ENCODE measurements around the gene USP37.

USP37 gene

DNA sequence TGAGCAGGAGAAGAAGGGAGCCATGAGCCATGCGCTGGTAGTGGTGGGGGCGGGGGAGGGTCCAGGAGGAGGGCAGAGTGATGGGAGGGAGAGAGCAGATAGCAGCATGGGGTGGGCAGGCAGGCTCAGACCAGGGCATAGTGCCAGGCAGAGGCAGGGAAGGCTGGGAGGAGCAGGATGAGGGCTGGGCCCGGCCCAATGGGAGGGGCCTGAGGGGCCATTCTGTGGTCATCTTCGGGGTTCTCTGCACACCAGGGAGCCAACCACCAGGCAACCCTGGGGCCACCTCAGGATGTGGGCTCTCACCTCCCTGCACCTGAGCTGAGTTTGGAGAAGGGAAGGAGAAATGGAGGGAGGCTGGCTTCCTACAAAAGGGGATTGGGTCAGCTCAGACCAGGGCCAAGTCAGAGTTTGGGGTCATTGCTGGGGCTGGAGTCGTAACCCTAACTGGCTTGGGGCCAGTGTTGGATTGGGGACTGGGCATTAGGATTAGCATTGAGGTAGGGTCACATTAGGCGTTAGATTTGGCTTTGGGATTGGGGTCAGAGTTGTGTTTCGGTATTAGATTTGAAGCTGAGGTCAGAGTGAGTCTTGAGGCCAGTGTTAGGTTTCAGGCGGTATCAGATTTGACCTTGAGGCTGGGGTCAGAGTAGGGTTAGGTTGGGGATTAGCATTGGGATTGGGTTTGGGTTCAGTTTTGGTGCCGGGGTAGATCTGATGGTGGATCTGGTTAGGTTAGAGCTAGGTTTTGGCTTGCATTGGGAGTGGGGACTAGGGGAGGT, 138.0 kb downstream of the USP37 start:
- no peak overlapping the region for H3K9ac ChIP-seq (ENCODE audit: low read depth, low read length, poor library complexity, severe bottlenecking)
- no peak overlapping the region for H3K4me3 ChIP-seq (ENCODE audit: low read length, poor library complexity, severe bottlenecking)
- no peaks in the 10 kb centered on the region for H3K79me2 ChIP-seq (ENCODE audit: insufficient read depth, low read length)
- no peak overlapping the region for H3K4me2 ChIP-seq (ENCODE audit: low read depth, low read length, poor library complexity, severe bottlenecking)
- H4K20me1 ChIP-seq (ENCODE audit: insufficient read depth, low read length, poor library complexity, severe bottlenecking): no peaks in the 10 kb centered on the region
- no peaks in the 10 kb centered on the region for H3K36me3 ChIP-seq (ENCODE audit: insufficient read depth, low read length)
- no peaks in the 10 kb centered on the region for H3K9me2 ChIP-seq (replicated peaks; ENCODE audit: low read depth, low read length)
- peaks cover 3% of the 10 kb centered on the region for H3K4me1 ChIP-seq (ENCODE audit: insufficient read depth, low read length, poor library complexity, severe bottlenecking)
- H3K9me3 ChIP-seq (ENCODE audit: insufficient read depth, low read depth, low read length): no peaks in the 10 kb centered on the region
- H3K27me3 ChIP-seq (ENCODE audit: insufficient read depth, low read length, poor library complexity, severe bottlenecking): no peaks in the 10 kb centered on the region
- no peak overlapping the region for H2AFZ ChIP-seq (ENCODE audit: low read length)
- H3F3A ChIP-seq (ENCODE audit: low read depth): no peaks in the 10 kb centered on the region
- no peak for TF ChIP-seq EZH2phosphoT487 (IDR thresholded peaks at IDR 0.05; ENCODE audit: borderline replicate concordance)

- H3K4me2 ChIP-seq (ENCODE audit: low read depth, low read length, poor library complexity, severe bottlenecking): no peak overlapping the region
- TF ChIP-seq CTCF (conservative IDR thresholded peaks at IDR 0.05; ENCODE audit: low read length) (no peak), EZH2phosphoT487 (IDR thresholded peaks at IDR 0.05; ENCODE audit: borderline replicate concordance) (no peak)
Measured at GRCh38 chr2:218428846-218429558, 139.1 kb downstream of the USP37 start.

DNA sequence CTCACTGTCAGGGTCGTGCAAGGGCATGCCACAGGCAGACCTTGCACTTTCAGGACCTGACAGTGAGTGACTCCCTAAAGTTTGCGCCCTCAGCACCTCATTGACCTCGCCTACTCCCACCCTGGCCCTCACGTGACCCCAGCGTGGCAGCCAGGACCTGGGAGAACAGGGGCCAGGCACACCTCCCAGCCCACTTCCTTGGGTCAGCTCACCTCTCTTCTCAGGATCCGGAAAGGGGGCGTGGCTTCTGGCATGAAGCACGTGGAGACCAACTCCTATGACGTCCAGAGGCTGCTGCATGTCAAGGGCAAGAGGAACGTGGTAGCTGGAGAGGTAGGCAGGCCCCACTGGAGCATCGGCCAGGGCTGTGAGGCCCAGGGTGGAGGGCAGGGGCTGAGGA, 140.4 kb downstream of the USP37 start:
- Histone ChIP-seq H4K20me1 (ENCODE audit: insufficient read depth, low read length, poor library complexity, severe bottlenecking) (no peaks in the 10 kb centered on the region), H2AFZ (ENCODE audit: low read length) (no peak overlapping the region), H3K27me3 (ENCODE audit: insufficient read depth, low read length, poor library complexity, severe bottlenecking) (no peaks in the 10 kb centered on the region), H3K79me2 (ENCODE audit: insufficient read depth, low read length) (no peaks in the 10 kb centered on the region), H3K9ac (ENCODE audit: low read depth, low read length, poor library complexity, severe bottlenecking) (no peak overlapping the region), H3K9me2 (replicated peaks; ENCODE audit: low read depth, low read length) (no peaks in the 10 kb centered on the region), H3K4me3 (ENCODE audit: low read length, poor library complexity, severe bottlenecking) (no peak overlapping the region), H3F3A (ENCODE audit: low read depth) (no peaks in the 10 kb centered on the region), H3K9me3 (ENCODE audit: insufficient read depth, low read depth, low read length) (no peaks in the 10 kb centered on the region), H3K36me3 (ENCODE audit: insufficient read depth, low read length) (no peaks in the 10 kb centered on the region), H3K4me2 (ENCODE audit: low read depth, low read length, poor library complexity, severe bottlenecking) (no peak overlapping the region), H3K4me1 (ENCODE audit: insufficient read depth, low read length, poor library complexity, severe bottlenecking) (peaks cover 3% of the 10 kb centered on the region)
- no peak for TF ChIP-seq EZH2phosphoT487 (IDR thresholded peaks at IDR 0.05; ENCODE audit: borderline replicate concordance)
- no peak for TF ChIP-seq CTCF (conservative IDR thresholded peaks at IDR 0.05; ENCODE audit: low read length)

More at GRCh38 chr2:218428846-218429558, 139.1 kb downstream of the USP37 start:
- Histone ChIP-seq H3K79me2 (ENCODE audit: insufficient read depth, low read length) (no peaks in the 10 kb centered on the region), H3K9me3 (ENCODE audit: insufficient read depth, low read depth, low read length) (no peaks in the 10 kb centered on the region), H3K27me3 (ENCODE audit: insufficient read depth, low read length, poor library complexity, severe bottlenecking) (no peaks in the 10 kb centered on the region), H3K4me3 (ENCODE audit: low read length, poor library complexity, severe bottlenecking) (no peak overlapping the region), H2AFZ (ENCODE audit: low read length) (no peak overlapping the region), H3K9me2 (replicated peaks; ENCODE audit: low read depth, low read length) (no peaks in the 10 kb centered on the region), H4K20me1 (ENCODE audit: insufficient read depth, low read length, poor library complexity, severe bottlenecking) (no peaks in the 10 kb centered on the region), H3F3A (ENCODE audit: low read depth) (no peaks in the 10 kb centered on the region), H3K36me3 (ENCODE audit: insufficient read depth, low read length) (no peaks in the 10 kb centered on the region), H3K9ac (ENCODE audit: low read depth, low read length, poor library complexity, severe bottlenecking) (no peak overlapping the region), H3K4me1 (ENCODE audit: insufficient read depth, low read length, poor library complexity, severe bottlenecking) (peaks cover 3% of the 10 kb centered on the region)

Data from Loucy (cell line).